SK-N-MC (cell line): ENCODE measurements around the gene OR51E2.

Source experiments
- EZH2 ChIP-seq: fragments of 200-600 bp; sonication (generic); IDR thresholded peaks from one replicate; pipeline ENCODE4 v1.6.1; 2017; ENCODE audit warnings: antibody characterized with exemption
- FOXP2 ChIP-seq: optimal IDR thresholded peaks from 2 replicates; pipeline ENCODE3; 2011; ENCODE audit warnings: mild to moderate bottlenecking, moderate library complexity; ENCODE audit not compliant: insufficient read depth; ENCODE audit errors: extremely low read length, control extremely low read depth
- POLR2AphosphoS5 ChIP-seq: IDR thresholded peaks from 2 replicates; pipeline ENCODE4 v1.6.1; 2012; ENCODE audit warnings: mild to moderate bottlenecking, low read depth, low read length, borderline replicate concordance

DNA sequence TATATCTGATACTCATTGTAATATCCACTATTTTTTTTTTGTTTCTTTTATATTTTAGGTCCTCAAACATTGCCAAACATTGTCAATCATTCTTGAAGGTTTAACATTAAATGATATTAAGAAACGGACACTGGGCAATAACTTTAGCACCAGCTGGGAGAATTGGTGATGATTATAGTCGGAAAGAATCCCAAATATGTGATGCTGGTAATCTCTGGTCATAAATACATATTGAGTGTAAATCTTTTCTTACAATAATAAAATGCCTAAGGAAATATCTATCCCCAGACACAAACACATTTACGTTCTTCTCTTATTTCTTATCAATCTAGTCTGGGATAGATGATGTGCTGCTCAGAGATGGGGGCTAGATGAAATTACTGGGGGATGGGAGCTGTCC, 25.2 kb downstream of the OR51E2 start:
- TF ChIP-seq EZH2 (no peak), POLR2AphosphoS5 (no peak), FOXP2 (no peak)
